MM.1S (cell line): ENCODE data around the gene ACYP2.

Experiments used
- CTCF ChIP-seq: fragments of 300-600 bp; sonication (generic); IDR thresholded peaks from 2 replicates; pipeline ENCODE4 v1.5.1; 2016; ENCODE audit warnings: antibody characterized with exemption, low read length, mixed read lengths
- EZH2 ChIP-seq: fragments of 300-600 bp; sonication (generic); optimal IDR thresholded peaks from 2 replicates; pipeline ENCODE3; 2017; ENCODE audit warnings: low read depth, mild to moderate bottlenecking, antibody characterized with exemption, low read length, mixed read lengths

GRCh38 chr2:54256091-54256694 lies 140.8 kb downstream of the ACYP2 start, which contains the start of gene TSPYL6:
- TF ChIP-seq CTCF (no peak), EZH2 (no peak)
